Mucosa of stomach (tissue), 1 donor: ENCODE results near the gene VPS33A.

Source experiments
- H3K27me3 ChIP-seq: one replicate; pipeline ENCODE4 v1.7.0; 2013; ENCODE audit warnings: mild to moderate bottlenecking, low read length; ENCODE audit not compliant: control insufficient read depth, insufficient read depth
- H3K36me3 ChIP-seq: one replicate; pipeline ENCODE4 v1.7.0; 2013; ENCODE audit warnings: low read length; ENCODE audit not compliant: control insufficient read depth, insufficient read depth
- H3K4me1 ChIP-seq: one replicate; pipeline ENCODE4 v1.7.0; 2013; ENCODE audit warnings: mild to moderate bottlenecking, low read length; ENCODE audit not compliant: control insufficient read depth, insufficient read depth
- H3K4me3 ChIP-seq: one replicate; pipeline ENCODE4 v1.7.0; 2013; ENCODE audit warnings: low read length
- H3K9ac ChIP-seq: one replicate; pipeline ENCODE4 v1.7.0; 2013; ENCODE audit warnings: mild to moderate bottlenecking, low read length, moderate library complexity
- H3K9me3 ChIP-seq: one replicate; pipeline ENCODE4 v1.7.0; 2013; ENCODE audit warnings: mild to moderate bottlenecking, low read length, moderate library complexity; ENCODE audit not compliant: control insufficient read depth
- donor health status: Pancreatic carcinoma.

VPS33A gene

GRCh38 chr12:122185079-122185478 lies 81.2 kb downstream of the VPS33A start:
- Histone ChIP-seq H3K9me3 (no peaks in the 10 kb centered on the region), H3K4me3 (no peak overlapping the region), H3K27me3 (peaks cover 8% of the 10 kb centered on the region), H3K9ac (no peak overlapping the region), H3K4me1 (peaks cover 5% of the 10 kb centered on the region), H3K36me3 (no peaks in the 10 kb centered on the region)

- H3K9me3 ChIP-seq: no peaks in the 10 kb centered on the region
- no peaks in the 10 kb centered on the region for H3K36me3 ChIP-seq
- no peak overlapping the region for H3K9ac ChIP-seq
- H3K4me3 ChIP-seq: no peak overlapping the region
- peaks cover 5% of the 10 kb centered on the region for H3K4me1 ChIP-seq
- H3K27me3 ChIP-seq: peaks cover 8% of the 10 kb centered on the region
Measured at GRCh38 chr12:122184517-122184916, 81.8 kb downstream of the VPS33A start.

- no peak overlapping the region for H3K4me3 ChIP-seq
- H3K9ac ChIP-seq: peak overlapping the region; percentile 57
- H3K9me3 ChIP-seq: no peaks in the 10 kb centered on the region
- peaks cover 8% of the 10 kb centered on the region for H3K27me3 ChIP-seq
- peaks cover 5% of the 10 kb centered on the region for H3K4me1 ChIP-seq
- no peaks in the 10 kb centered on the region for H3K36me3 ChIP-seq
Measured at GRCh38 chr12:122183588-122183940, 82.7 kb downstream of the VPS33A start.

- peak within 1 kb of the TSS; percentile 57 for H3K9ac ChIP-seq
- no peak within 1 kb of the TSS for H3K4me3 ChIP-seq
- peaks cover 8% of the 10 kb centered on the region for H3K27me3 ChIP-seq
- peaks cover 5% of the 10 kb centered on the region for H3K4me1 ChIP-seq
- no peaks in the 10 kb centered on the region for H3K9me3 ChIP-seq
- H3K36me3 ChIP-seq: no peaks in the 10 kb centered on the region
Measured at GRCh38 chr12:122182887-122183587, 83.3 kb downstream of the VPS33A start, which contains the start of gene LRRC43. Gene LRRC43 (plus strand): TSS chr12:122183123. CDS start chr12:122183145, 22 bp downstream.
